Astrocyte (in vitro differentiated cells and primary cell): Measurements from ENCODE around the gene INO80. TPM values are rescaled to one million over a fixed set of nuclear protein-coding genes. Genes with fewer than 3 reads are reported as not detected.

Experiments used
- DNase-seq: peaks from one replicate; pipeline ENCODE4 v3.0.0-alpha.2; 2010; ENCODE audit warnings: low read depth
- FAIRE-seq: peaks from 2 replicates; lab custom pipeline; 2011; peaks lifted over from hg19 to GRCh38; lab: Jason Lieb, UNC
- H2AFZ ChIP-seq: 2 replicates; pipeline ENCODE4 v1.6.0; 2012; ENCODE audit warnings: low read depth, low read length, inconsistent platforms
- H3K27ac ChIP-seq: 2 replicates; pipeline ENCODE4 v1.5.1; 2011; ENCODE audit warnings: low read depth, low read length, inconsistent platforms
- H3K27me3 ChIP-seq: 2 replicates; pipeline ENCODE4 v1.6.0; 2011; ENCODE audit warnings: low read length, inconsistent platforms; ENCODE audit not compliant: insufficient read depth
- H3K36me3 ChIP-seq: 2 replicates; pipeline ENCODE4 v1.5.1; 2011; ENCODE audit warnings: low read length, inconsistent platforms; ENCODE audit not compliant: insufficient read depth
- H3K4me1 ChIP-seq: 2 replicates; pipeline ENCODE4 v1.5.1; 2011; ENCODE audit warnings: low read length, inconsistent platforms; ENCODE audit not compliant: insufficient read depth
- H3K4me2 ChIP-seq: 2 replicates; pipeline ENCODE4 v1.6.0; 2012; ENCODE audit warnings: low read length, inconsistent platforms
- H3K4me3 ChIP-seq: 2 replicates; pipeline ENCODE4 v1.5.1; 2011; ENCODE audit warnings: low read depth, mild to moderate bottlenecking, low read length, inconsistent platforms; ENCODE audit not compliant: insufficient read depth
- H3K79me2 ChIP-seq: 2 replicates; pipeline ENCODE4 v1.6.0; 2012; ENCODE audit warnings: mild to moderate bottlenecking, low read length, inconsistent platforms; ENCODE audit not compliant: insufficient read depth
- H3K9ac ChIP-seq: 2 replicates; pipeline ENCODE4 v1.6.0; 2012; ENCODE audit warnings: mild to moderate bottlenecking, low read length, inconsistent platforms
- H3K9me3 ChIP-seq: 2 replicates; pipeline ENCODE4 v1.5.1; 2012; ENCODE audit warnings: low read depth, mild to moderate bottlenecking, low read length, inconsistent platforms; ENCODE audit not compliant: insufficient read depth
- H4K20me1 ChIP-seq: 2 replicates; pipeline ENCODE4 v1.6.0; 2012; ENCODE audit warnings: low read length, inconsistent platforms; ENCODE audit not compliant: insufficient read depth
- H3K27ac Mint-ChIP-seq: one replicate; pipeline ENCODE4 v1.8.0; 2021; ENCODE audit warnings: mild to moderate bottlenecking, mixed read lengths; ENCODE audit not compliant: unreplicated experiment
- H3K27me3 Mint-ChIP-seq: one replicate; pipeline ENCODE4 v1.8.0; 2021; ENCODE audit warnings: low read depth, mixed read lengths; ENCODE audit not compliant: unreplicated experiment
- H3K36me3 Mint-ChIP-seq: one replicate; pipeline ENCODE4 v1.8.0; 2021; ENCODE audit warnings: low read depth, mixed read lengths; ENCODE audit not compliant: unreplicated experiment
- H3K4me1 Mint-ChIP-seq: one replicate; pipeline ENCODE4 v1.8.0; 2021; ENCODE audit warnings: low read depth, mixed read lengths; ENCODE audit not compliant: unreplicated experiment
- H3K4me3 Mint-ChIP-seq: one replicate; pipeline ENCODE4 v1.8.0; 2021; ENCODE audit warnings: mild to moderate bottlenecking, moderate library complexity, mixed read lengths; ENCODE audit not compliant: unreplicated experiment
- H3K9me3 Mint-ChIP-seq: one replicate; pipeline ENCODE4 v1.8.0; 2021; ENCODE audit warnings: mild to moderate bottlenecking, mixed read lengths; ENCODE audit not compliant: unreplicated experiment
- CTCF ChIP-seq: IDR thresholded peaks from 2 replicates; pipeline ENCODE4 v1.5.1; 2011; ENCODE audit warnings: low read depth, mild to moderate bottlenecking, inconsistent platforms, low read length, moderate library complexity; ENCODE audit not compliant: insufficient read depth
- EZH2 ChIP-seq: IDR thresholded peaks from 2 replicates; pipeline ENCODE4 v1.6.1; 2012; ENCODE audit warnings: mild to moderate bottlenecking, low read length, inconsistent platforms; ENCODE audit not compliant: insufficient read depth
- total RNA-seq: library from RNA; stranded (reverse); gene quantifications from 2 replicates; pipeline ENCODE4 v1.2.1, GENCODE V29; 2021

The INO80 gene
- total RNA-seq, 1 donor from 2014 or later: 17.3 TPM

DNA sequence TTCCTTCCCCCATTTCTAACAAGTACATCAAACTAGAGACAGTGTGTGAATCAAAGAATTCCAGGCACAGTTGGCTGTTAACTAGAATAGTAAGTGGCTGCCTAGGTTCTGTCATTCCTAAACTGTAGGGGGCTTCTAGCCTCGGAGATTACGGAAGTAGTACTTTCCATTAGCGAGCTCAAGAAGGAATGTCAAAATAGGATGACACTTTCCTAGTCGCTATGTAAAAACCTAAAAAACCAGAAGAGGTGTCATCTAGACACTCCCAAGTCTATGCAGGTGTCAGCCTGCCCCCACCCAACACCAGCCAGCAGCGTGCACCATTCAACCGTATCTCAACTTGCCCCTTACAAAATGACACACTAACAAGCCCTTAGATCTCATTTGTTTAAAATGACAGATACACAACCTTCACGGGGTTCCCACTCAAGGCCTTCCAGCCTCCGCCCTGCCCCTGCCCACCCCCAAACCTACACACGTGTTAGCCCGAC is 874 bp downstream of the INO80 start:
- peak overlapping the region; percentile 100 for H3K9ac ChIP-seq
- peak overlapping the region; percentile 77 for H3K4me3 ChIP-seq
- TF ChIP-seq EZH2: no peak
- TF ChIP-seq CTCF: peak; percentile 6
- peak overlapping the region; percentile 90 for H3K4me3 Mint-ChIP-seq
- no peaks in the 10 kb centered on the region for H3K4me1 Mint-ChIP-seq
- H3K4me2 ChIP-seq: peak overlapping the region; percentile 85
- H3K36me3 ChIP-seq: peaks cover 2% of the 10 kb centered on the region
- H3K9me3 Mint-ChIP-seq: no peaks in the 10 kb centered on the region
- peak overlapping the region; percentile 28 for H2AFZ ChIP-seq
- FAIRE-seq (no peak), DNase-seq (peak; percentile 59)
- H3K27ac ChIP-seq: peak overlapping the region; percentile 100
- H4K20me1 ChIP-seq: peaks cover 24% of the 10 kb centered on the region
- no peaks in the 10 kb centered on the region for H3K27me3 Mint-ChIP-seq
- H3K4me1 ChIP-seq: peaks cover 5% of the 10 kb centered on the region
- H3K36me3 Mint-ChIP-seq: no peaks in the 10 kb centered on the region
- peaks cover 59% of the 10 kb centered on the region for H3K79me2 ChIP-seq
- H3K27ac Mint-ChIP-seq: peak overlapping the region; percentile 75
- no peaks in the 10 kb centered on the region for H3K9me3 ChIP-seq
- H3K27me3 ChIP-seq: peaks cover 2% of the 10 kb centered on the region

DNA sequence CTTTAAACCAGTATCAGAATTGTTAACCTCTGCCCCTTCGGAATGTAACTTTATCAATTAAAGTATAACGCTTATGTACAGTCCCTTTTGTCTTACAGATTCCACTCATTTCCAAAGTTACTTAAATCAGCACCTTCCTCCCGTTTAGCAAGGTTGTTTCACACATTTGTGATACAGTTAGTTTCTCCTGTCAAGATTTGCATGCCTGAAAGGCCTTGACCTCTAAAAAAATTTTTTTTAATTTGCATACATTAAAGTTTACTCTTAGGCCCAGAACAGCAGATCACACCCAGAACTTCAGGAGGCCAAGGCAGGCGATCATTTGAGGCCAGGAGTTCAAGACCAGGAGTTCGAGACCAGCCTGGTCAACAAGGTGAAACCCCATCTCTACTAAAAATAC is 9.1 kb downstream of the INO80 start:
- no peak for FAIRE-seq

More for the DNA sequence above, 9.1 kb downstream of the INO80 start:
- no peaks in the 10 kb centered on the region for H3K9me3 ChIP-seq
- H3K27ac ChIP-seq: no peak overlapping the region
- peaks cover 6% of the 10 kb centered on the region for H3K4me1 ChIP-seq
- no peak for DNase-seq
- H3K27ac Mint-ChIP-seq: no peak overlapping the region
- H2AFZ ChIP-seq: no peak overlapping the region
- no peaks in the 10 kb centered on the region for H3K27me3 ChIP-seq
- peaks cover 11% of the 10 kb centered on the region for H3K36me3 Mint-ChIP-seq
- peaks cover 68% of the 10 kb centered on the region for H4K20me1 ChIP-seq
- H3K9ac ChIP-seq: no peak overlapping the region
- TF ChIP-seq EZH2 (no peak), CTCF (no peak)
- H3K27me3 Mint-ChIP-seq: no peaks in the 10 kb centered on the region
- H3K4me2 ChIP-seq: no peak overlapping the region
- H3K79me2 ChIP-seq: peaks cover 95% of the 10 kb centered on the region
- no peak overlapping the region for H3K4me3 Mint-ChIP-seq
- no peak overlapping the region for H3K4me3 ChIP-seq
- peaks cover 9% of the 10 kb centered on the region for H3K4me1 Mint-ChIP-seq
- no peaks in the 10 kb centered on the region for H3K9me3 Mint-ChIP-seq
- peaks cover 7% of the 10 kb centered on the region for H3K36me3 ChIP-seq
